Stimulated activated effector memory CD8-positive, alpha-beta T cell treated with anti-CD3 and anti-CD28 coated beads, Interleukin-12 subunit alpha, Interleukin-12 subunit beta, amount 100 ng/mL, for 72 hours (primary cell): ENCODE data around the gene MCAT.

Source experiments
- ATAC-seq: fragments of 150-1000 bp; cut with Tn5 transposase; 2 replicates; pipeline ENCODE4 v1.10.0; 2021
- DNase-seq, 2 donors: peaks; one replicate each; pipeline ENCODE4 v3.0.0; 2021 to 2022; ENCODE audit warnings: low spot score in 2 of 2
- H3K27ac Mint-ChIP-seq: one replicate; pipeline ENCODE4 v1.8.0; 2022; ENCODE audit warnings: mild to moderate bottlenecking, mixed read lengths
- H3K36me3 Mint-ChIP-seq: one replicate; pipeline ENCODE4 v1.8.0; 2022; ENCODE audit warnings: mild to moderate bottlenecking, mixed read lengths
- H3K4me1 Mint-ChIP-seq: one replicate; pipeline ENCODE4 v1.8.0; 2022; ENCODE audit warnings: mixed read lengths
- H3K4me3 Mint-ChIP-seq: one replicate; pipeline ENCODE4 v1.8.0; 2022; ENCODE audit warnings: mild to moderate bottlenecking, mixed read lengths
- H3K9me3 Mint-ChIP-seq: one replicate; pipeline ENCODE4 v1.8.0; 2022; ENCODE audit warnings: mixed read lengths

Gene MCAT

DNA sequence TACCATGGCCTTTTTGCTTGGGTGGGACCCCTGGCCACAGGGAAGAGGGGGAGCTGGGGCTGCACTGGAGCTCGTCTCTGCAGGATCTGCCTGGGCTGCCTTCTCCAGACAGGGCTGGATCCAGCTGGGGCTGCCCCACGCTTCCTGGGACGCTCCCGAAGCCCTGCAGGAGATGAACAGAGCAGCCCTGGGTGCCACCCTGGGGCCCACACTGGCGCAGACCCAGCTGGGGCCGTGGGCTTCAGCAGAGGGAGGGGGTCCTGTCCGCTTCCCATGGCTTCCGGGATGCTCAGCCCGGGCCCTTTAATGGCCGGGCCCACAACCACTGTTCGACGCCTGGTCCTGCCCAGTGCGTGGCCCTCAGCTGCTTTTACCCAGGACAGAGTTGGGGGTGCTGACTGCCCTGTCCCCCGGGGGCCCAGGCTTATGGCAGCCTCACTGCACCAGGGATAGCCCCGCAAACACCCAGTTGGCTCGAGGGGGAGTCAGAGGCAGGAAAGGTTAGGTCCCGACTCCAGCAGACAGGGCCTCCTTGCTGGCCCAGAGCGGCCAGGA lies 20.1 kb upstream of the MCAT start:
- Mint-ChIP-seq H3K9me3 (no peaks in the 10 kb centered on the region), H3K27ac (peak overlapping the region; percentile 46), H3K4me3 (no peak overlapping the region), H3K4me1 (peaks cover 12% of the 10 kb centered on the region), H3K36me3 (peaks cover 28% of the 10 kb centered on the region)
- DNase-seq = no peak
- no peak for ATAC-seq

DNA sequence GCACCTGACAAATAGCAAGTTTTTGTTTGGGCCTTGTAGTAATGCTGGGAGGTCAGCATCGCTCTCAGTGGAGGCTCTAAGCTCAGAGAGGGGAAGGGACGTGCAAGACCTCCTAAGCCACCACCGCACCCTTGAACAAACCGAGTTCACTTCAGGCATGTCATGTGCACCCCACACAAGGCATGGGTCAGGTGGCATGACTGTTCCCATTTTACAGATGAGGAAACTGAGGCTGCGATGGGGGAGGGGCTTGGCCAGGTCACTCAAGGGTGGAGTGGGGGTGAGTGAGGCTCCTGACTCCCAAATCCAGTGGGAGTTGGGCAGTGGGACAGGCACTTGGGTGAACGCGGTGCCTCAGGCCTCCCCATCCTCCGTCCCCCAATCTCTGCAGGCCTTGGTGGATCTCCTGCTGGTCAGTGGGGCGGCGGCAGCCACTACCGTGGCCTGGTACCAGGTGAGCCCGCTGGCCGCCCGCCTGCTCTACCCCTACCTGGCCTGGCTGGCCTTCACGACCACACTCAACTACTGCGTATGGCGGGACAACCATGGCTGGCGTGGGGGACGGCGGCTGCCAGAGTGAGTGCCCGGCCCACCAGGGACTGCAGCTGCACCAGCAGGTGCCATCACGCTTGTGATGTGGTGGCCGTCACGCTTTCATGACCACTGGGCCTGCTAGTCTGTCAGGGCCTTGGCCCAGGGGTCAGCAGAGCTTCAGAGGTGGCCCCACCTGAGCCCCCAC lies 19.4 kb upstream of the MCAT start:
- Mint-ChIP-seq H3K4me3 (no peak overlapping the region), H3K9me3 (no peaks in the 10 kb centered on the region), H3K36me3 (peaks cover 28% of the 10 kb centered on the region), H3K4me1 (peaks cover 17% of the 10 kb centered on the region), H3K27ac (no peak overlapping the region)
- DNase-seq (no peak), ATAC-seq (no peak)

DNA sequence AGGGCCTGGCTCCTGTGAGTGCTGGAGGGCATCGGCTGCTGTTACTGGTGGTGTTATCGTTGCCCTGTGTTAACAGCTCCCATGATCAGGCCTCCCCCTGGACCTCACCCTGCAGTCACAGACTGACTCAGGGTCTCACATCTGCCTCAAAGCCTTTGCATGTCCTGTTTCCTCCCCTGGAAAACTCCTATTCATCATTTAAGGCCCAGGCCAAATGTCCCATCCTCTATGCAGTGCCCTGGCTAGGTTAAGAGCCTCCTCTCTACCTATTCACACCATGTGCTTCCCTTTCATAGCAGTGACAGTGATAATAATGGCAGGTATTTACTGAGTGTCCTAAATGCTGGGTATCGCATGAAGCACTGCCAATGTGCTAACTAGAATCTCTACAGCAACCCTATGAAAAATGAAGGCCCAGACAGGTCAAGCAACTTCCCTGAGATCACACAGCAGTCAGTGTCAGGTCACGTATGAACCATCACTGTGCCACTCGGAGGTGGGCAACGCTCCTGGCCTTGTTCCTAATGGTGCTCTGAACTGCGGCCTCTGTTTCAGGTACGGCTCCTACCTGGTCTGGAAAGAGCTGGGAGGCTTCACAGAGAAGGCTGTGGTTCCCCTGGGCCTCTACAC lies 17.4 kb upstream of the MCAT start:
- no peak overlapping the region for H3K27ac Mint-ChIP-seq

DNA sequence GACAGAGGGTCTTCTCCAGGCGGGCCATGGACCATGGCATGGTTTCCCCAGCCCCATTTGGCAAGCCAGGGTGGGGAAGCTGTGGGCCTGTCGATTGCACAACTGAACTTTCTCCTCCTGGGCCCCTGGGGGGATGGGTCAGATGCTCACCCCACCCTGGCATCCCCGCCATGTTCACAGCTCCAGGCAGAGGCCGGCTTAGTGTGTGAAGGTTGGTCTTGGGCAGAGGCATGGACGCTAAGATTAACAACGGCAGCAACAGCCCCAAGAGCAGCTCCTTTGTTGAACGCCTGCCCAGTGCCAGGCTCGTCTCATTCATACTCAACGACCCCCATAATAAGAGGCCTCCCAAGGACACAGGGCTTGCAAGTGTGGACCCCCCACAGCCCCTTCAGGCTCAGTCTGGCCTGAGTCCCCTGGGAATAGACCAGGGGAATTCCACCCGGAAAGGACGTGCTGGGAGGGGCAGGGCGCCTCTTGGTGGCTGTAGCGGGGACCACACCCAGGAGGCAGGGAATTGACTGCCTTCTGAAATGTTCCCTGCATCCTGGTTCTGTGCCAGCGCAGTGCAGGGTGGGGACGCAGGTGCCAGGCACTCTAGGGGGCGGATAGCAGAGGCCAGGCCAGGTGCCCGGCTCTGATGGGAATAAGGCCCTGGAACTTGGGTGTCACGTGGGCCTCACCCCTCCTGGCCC lies 16.4 kb upstream of the MCAT start:
- no peak overlapping the region for H3K4me3 Mint-ChIP-seq
- H3K9me3 Mint-ChIP-seq = no peaks in the 10 kb centered on the region
- H3K36me3 Mint-ChIP-seq = peaks cover 28% of the 10 kb centered on the region
- H3K4me1 Mint-ChIP-seq = peaks cover 17% of the 10 kb centered on the region
- no peak for DNase-seq
- ATAC-seq = no peak
- no peak overlapping the region for H3K27ac Mint-ChIP-seq

More for the DNA sequence above, 17.4 kb upstream of the MCAT start:
- peaks cover 17% of the 10 kb centered on the region for H3K4me1 Mint-ChIP-seq
- H3K36me3 Mint-ChIP-seq = peaks cover 28% of the 10 kb centered on the region
- no peak overlapping the region for H3K4me3 Mint-ChIP-seq
- H3K9me3 Mint-ChIP-seq = no peaks in the 10 kb centered on the region
- no peak for DNase-seq
- no peak for ATAC-seq

DNA sequence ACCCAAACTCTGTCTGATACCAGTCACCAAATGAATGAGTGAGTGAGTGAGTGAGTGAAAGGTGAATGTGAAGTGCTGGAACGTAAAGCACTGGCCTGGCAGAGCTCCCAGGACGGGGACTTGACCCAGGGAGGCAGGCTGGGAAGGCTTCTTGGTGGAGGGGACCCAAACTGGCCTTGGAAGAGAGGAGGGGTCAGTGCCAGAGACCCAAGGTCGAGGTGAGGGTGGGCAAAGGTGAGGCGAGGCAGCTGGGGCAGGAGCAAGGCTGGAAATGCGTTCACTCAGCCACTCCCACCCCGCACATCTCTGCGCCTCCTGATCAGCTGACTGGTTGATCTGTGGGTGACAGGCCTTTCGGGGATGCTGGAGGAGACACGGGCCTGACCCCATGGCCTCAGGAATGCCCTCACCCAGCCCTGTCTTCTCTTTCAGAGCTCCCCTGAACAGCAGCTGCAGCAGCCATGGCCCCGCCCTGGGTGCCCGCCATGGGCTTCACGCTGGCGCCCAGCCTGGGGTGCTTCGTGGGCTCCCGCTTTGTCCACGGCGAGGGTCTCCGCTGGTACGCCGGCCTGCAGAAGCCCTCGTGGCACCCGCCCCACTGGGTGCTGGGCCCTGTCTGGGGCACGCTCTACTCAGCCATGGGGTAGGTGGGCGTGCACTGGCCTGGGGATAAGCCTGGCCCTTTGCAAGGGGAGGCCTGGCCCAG lies 15.7 kb upstream of the MCAT start:
- H3K9me3 Mint-ChIP-seq = no peaks in the 10 kb centered on the region
- peaks cover 21% of the 10 kb centered on the region for H3K36me3 Mint-ChIP-seq
- DNase-seq = no peak
- H3K27ac Mint-ChIP-seq = peak overlapping the region; percentile 66
- peaks cover 10% of the 10 kb centered on the region for H3K4me1 Mint-ChIP-seq
- ATAC-seq = no peak
- H3K4me3 Mint-ChIP-seq = no peak overlapping the region

DNA sequence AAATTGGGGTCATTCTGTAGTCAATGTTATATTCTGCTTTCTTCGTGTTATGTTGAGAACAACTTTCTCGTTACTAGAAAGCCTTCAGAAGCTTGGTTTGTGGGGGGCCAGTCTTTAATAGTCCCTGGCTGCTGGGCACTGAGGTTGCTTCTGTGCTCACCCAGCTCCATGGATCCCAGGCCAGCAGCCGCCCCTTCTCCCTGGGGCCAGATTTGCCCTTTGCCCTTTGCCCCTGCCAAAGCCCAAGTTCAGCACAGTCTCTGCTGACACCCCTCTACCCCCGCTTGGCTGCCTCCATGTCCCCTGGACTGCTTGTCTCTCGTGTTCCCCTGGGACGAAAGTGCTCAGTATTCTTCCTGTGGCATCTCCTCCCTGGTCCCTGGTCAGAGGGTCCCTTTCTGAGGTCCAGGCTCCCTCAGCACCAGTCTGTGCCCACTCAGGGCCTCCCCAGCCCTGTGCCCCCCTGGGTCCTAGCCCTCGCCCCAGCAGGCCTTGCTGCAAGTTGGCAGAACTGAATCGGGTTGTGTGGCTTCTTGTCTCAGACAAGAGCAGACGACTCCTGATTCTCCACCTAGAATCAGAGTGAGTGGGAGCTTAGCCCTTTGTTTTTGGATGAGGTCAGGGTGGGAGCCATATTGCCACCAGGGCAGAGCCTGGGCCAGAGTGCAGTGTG lies 14.8 kb upstream of the MCAT start:
- DNase-seq = no peak
- H3K9me3 Mint-ChIP-seq = no peaks in the 10 kb centered on the region
- H3K27ac Mint-ChIP-seq = peak overlapping the region; percentile 66
- ATAC-seq = no peak
- peaks cover 17% of the 10 kb centered on the region for H3K36me3 Mint-ChIP-seq
- H3K4me3 Mint-ChIP-seq = no peak overlapping the region
- peaks cover 12% of the 10 kb centered on the region for H3K4me1 Mint-ChIP-seq

DNA sequence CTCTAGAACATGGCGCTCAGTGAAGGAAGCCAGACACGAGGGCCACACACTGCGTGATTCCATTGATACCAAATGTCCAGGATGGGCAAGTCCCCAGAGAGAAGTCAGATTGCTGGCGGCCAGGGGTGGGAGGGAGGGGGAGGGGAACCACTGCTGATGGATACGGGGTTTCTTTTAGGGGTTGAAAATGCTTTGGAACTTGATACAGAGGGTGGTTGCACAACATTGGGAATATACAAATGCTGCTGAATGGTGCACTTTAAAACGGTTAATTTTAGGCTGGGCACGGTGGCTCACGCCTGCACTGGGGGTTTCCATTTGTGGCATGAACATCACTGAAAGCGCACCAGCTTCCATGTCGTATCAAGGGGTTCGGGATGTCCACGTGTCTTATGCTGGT lies 13.2 kb upstream of the MCAT start:
- no peak for DNase-seq
- H3K9me3 Mint-ChIP-seq = no peaks in the 10 kb centered on the region
- no peak overlapping the region for H3K27ac Mint-ChIP-seq
- H3K4me3 Mint-ChIP-seq = no peak overlapping the region
- peaks cover 16% of the 10 kb centered on the region for H3K4me1 Mint-ChIP-seq
- no peak for ATAC-seq
- peaks cover 8% of the 10 kb centered on the region for H3K36me3 Mint-ChIP-seq

DNA sequence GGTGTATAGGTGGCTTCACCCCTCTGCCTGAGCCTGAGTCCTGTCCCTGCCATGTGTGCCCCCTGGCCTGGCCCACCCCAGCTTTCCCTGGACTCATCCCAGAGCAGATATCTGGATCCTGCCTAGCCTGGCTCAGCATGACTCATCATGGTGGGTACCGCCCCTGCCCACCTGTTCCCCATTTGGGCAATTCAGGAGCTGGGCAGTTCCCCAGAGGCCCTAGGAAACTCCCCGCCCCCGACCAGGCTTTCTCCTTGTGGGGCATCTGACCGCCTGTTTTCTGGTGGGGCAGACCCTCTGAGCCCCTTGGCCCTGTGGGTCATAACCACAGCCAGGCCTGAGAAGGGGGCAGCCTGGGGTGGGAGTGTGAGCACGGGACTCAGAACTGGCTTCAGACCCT lies 12.6 kb upstream of the MCAT start:
- Mint-ChIP-seq H3K36me3 (peaks cover 1% of the 10 kb centered on the region), H3K27ac (no peak overlapping the region), H3K4me1 (peaks cover 21% of the 10 kb centered on the region), H3K4me3 (no peak overlapping the region), H3K9me3 (no peaks in the 10 kb centered on the region)
- ATAC-seq (no peak), DNase-seq (no peak)

DNA sequence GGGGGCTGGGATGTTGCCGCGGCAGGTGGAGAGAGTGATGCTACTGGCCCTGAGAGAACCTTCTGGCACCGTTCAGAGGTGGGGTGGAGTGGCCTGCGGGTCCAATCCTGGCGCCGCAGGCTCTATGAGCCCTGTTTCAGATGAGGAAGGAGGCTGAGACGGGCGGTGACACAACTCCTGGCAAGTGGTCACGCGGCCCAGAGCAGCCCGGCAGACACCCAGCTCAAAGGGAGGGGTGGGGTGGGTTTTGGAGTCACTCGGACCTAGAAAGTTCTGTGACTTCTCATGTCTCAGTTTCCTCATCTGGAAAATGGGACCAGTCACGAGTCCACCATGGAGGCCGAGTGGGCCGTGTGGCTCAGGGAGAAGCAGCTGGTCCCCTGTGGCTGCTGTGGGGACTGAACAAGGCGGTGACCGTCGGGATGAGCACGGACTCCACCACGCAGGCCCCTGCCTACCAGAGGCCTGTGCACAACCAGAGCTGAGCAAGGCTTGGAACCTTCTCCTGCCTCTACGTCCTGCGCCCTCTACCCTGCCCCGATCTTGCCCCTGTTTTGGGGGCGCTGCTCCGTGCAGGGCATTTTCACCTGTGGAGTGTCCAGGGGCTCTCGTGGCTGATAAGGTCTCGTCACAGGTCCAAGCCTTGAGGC lies 11.8 kb upstream of the MCAT start:
- no peak for ATAC-seq
- H3K36me3 Mint-ChIP-seq = peaks cover 6% of the 10 kb centered on the region
- no peak overlapping the region for H3K4me3 Mint-ChIP-seq
- peaks cover 25% of the 10 kb centered on the region for H3K4me1 Mint-ChIP-seq
- no peak for DNase-seq
- H3K27ac Mint-ChIP-seq = peak overlapping the region; percentile 20
- H3K9me3 Mint-ChIP-seq = no peaks in the 10 kb centered on the region

DNA sequence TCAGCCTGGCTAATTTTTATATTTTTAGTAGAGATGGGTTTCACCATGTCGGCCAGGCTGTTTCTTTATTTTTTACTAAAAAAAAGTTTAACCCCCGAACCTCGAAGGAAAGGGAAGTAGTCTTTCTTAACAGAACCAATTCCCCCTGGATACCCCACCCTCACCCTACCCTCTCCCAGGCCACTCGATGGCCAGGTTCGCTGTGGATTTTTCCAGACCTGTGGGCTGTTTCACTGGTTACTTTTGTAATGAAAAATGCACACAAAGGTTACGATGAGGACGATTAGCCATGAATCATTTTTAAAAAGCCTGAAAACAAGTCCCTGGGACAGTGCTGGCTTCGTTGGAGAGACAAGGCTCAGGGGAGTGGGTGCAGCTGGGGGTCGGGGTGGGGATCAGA lies 10.7 kb upstream of the MCAT start:
- Mint-ChIP-seq H3K4me3 (peak overlapping the region; percentile 77), H3K9me3 (no peaks in the 10 kb centered on the region), H3K27ac (no peak overlapping the region), H3K36me3 (peaks cover 6% of the 10 kb centered on the region), H3K4me1 (peaks cover 25% of the 10 kb centered on the region)
- ATAC-seq (no peak), DNase-seq (no peak)

DNA sequence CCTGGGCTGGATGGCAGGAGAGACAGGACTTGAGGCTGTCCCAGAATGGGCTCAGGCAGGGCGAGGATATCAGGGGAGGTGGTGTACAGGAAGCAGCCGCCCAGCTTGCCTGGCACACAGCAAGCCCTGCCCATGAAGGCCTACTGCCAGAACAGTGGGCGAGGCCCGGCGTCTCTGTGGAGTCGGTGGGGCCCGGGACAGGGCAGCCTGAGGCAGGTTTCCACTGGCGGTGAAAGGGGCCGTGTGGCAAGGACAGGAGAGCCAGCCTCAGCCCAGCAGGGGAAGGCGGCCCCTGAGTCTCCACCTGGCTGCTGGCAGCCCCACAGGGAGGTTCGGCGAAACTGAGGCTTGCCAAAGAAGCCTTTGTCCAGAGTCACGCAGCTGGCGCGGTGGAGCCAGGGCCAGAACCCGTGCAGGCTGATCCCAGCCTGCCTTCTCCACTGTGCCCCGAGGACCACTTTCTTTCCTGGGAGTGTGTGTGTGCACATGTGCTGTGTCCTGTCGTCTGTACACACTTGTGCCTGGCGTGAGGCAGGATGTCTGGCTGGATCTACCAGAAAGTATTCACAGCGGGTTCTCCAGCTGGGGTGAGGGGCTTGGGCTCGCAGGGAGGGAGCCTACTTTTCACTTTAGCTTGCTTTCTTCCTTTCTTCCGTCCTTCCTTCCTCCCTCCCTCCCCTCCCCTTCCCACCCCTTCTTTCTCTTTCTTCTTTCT lies 9.3 kb upstream of the MCAT start:
- H3K9me3 Mint-ChIP-seq = no peaks in the 10 kb centered on the region
- peaks cover 6% of the 10 kb centered on the region for H3K36me3 Mint-ChIP-seq
- ATAC-seq (peak; percentile 88), DNase-seq (peak; percentile 39 to 77)
- H3K27ac Mint-ChIP-seq = peak overlapping the region; percentile 23
- H3K4me3 Mint-ChIP-seq = peak overlapping the region; percentile 77
- peaks cover 15% of the 10 kb centered on the region for H3K4me1 Mint-ChIP-seq

DNA sequence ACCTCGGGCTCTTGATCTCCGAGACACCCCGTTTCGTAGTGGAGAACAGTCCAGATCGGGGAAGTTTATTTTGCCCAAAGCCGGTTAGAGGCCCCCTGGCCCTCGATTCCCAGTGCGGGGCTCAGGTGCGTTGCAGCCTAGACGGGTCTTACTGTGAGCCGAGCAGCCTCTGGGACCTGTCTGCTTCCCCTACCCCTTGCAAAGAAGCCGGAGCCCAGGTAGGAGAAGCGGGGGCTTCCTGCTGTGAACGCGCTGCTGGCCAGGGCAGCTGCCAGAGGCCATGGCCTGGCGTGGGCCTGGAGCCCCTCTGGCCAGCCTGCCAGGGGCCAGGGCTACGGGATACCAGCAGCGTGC lies 8.8 kb upstream of the MCAT start:
- Mint-ChIP-seq H3K27ac (peak overlapping the region; percentile 23), H3K4me3 (peak overlapping the region; percentile 77), H3K4me1 (peaks cover 20% of the 10 kb centered on the region), H3K9me3 (no peaks in the 10 kb centered on the region), H3K36me3 (peaks cover 6% of the 10 kb centered on the region)
- ATAC-seq (peak; percentile 25), DNase-seq (no peak)

DNA sequence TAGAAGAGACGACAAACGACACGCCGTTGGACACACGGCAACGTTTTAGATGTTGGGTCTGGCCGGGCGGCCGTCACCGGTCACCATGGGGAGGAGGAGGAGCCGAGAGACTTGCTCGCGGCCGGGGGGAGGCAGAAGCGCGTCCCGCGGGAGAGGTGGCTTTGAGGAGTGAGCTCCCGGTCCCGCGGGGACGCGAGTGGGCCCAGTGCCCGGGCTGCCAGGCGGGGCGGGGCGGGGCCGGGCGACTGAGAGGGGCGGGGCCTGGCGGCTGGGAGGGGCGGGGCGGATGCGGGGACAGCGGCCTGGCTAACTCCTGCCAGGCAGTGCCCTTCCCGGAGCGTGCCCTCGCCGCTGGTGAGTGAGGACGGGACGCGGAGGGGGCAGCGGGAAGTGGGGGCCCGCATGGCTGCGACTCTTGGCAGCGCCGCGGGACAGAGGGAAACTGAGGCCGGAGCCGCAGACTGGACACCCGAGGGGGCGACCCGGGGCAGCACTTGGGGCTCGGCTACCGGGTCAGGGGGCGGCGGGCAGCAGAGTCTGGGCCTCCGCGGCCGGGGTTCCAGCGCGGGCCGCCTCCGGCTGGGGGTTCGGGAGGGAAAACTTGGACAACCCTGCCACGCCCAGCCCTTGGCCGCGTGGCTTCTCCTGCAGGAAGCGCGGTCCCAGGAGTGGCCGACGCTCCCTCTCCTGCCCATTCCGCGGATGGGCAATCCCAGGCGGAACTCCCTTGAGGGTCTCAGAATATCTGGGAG lies 8.2 kb upstream of the MCAT start, which contains the start of gene TSPO:
TSPO (plus strand) TSS at position 309 of the 752 bp plus-strand sequence. CDS start 7,680 bp downstream, outside the sequence.
- ATAC-seq (peak; percentile 79), DNase-seq (peak; percentile 58 to 79)
- Mint-ChIP-seq H3K4me3 (peak within 1 kb of the TSS; percentile 77), H3K4me1 (peaks cover 22% of the 10 kb centered on the region), H3K36me3 (peaks cover 6% of the 10 kb centered on the region), H3K27ac (peak within 1 kb of the TSS; percentile 91), H3K9me3 (no peaks in the 10 kb centered on the region)
